Activated naive CD8-positive, alpha-beta T cell treated with anti-CD3 and anti-CD28 coated beads, Interleukin-2, amount 50 U/mL, for 24 hours (primary cell): ENCODE data around the gene SLC27A5.

Experiments used
- ATAC-seq: fragments of 150-1000 bp; cut with Tn5 transposase; one replicate; pipeline ENCODE4 v1.10.0; 2021
- DNase-seq: peaks from one replicate; pipeline ENCODE4 v3.0.0; 2021
- H3K27ac Mint-ChIP-seq: one replicate; pipeline ENCODE4 v1.8.0; 2021; ENCODE audit warnings: mild to moderate bottlenecking, mixed read lengths
- H3K27me3 Mint-ChIP-seq: one replicate; pipeline ENCODE4 v1.8.0; 2021; ENCODE audit warnings: mixed read lengths
- H3K36me3 Mint-ChIP-seq: one replicate; pipeline ENCODE4 v1.8.0; 2021; ENCODE audit warnings: low read depth, mixed read lengths
- H3K4me1 Mint-ChIP-seq: one replicate; pipeline ENCODE4 v1.8.0; 2021; ENCODE audit warnings: mixed read lengths
- H3K4me3 Mint-ChIP-seq: one replicate; pipeline ENCODE4 v1.8.0; 2021; ENCODE audit warnings: mild to moderate bottlenecking, moderate library complexity, mixed read lengths
- H3K9me3 Mint-ChIP-seq: one replicate; pipeline ENCODE4 v1.8.0; 2021; ENCODE audit warnings: mixed read lengths

The SLC27A5 gene

GRCh38 chr19:58553799-58554493, 42.2 kb upstream of the SLC27A5 start:
- ATAC-seq (no peak), DNase-seq (no peak)
- H3K9me3 Mint-ChIP-seq: no peaks in the 10 kb centered on the region
- peaks cover 71% of the 10 kb centered on the region for H3K36me3 Mint-ChIP-seq
- H3K27me3 Mint-ChIP-seq: peaks cover 2% of the 10 kb centered on the region
- peaks cover 58% of the 10 kb centered on the region for H3K4me1 Mint-ChIP-seq
- peak overlapping the region; percentile 98 for H3K27ac Mint-ChIP-seq
- peak overlapping the region; percentile 99 for H3K4me3 Mint-ChIP-seq

GRCh38 chr19:58552655-58553054, 40.9 kb upstream of the SLC27A5 start:
- Mint-ChIP-seq H3K9me3 (no peaks in the 10 kb centered on the region), H3K4me1 (peaks cover 58% of the 10 kb centered on the region), H3K4me3 (peak overlapping the region; percentile 99), H3K36me3 (peaks cover 73% of the 10 kb centered on the region), H3K27ac (peak overlapping the region; percentile 69), H3K27me3 (no peaks in the 10 kb centered on the region)
- no peak for ATAC-seq
- no peak for DNase-seq

- no peaks in the 10 kb centered on the region for H3K9me3 Mint-ChIP-seq
- ATAC-seq (no peak), DNase-seq (no peak)
- no peaks in the 10 kb centered on the region for H3K27me3 Mint-ChIP-seq
- H3K4me3 Mint-ChIP-seq: no peak overlapping the region
- no peak overlapping the region for H3K27ac Mint-ChIP-seq
- H3K36me3 Mint-ChIP-seq: peaks cover 74% of the 10 kb centered on the region
- H3K4me1 Mint-ChIP-seq: peaks cover 58% of the 10 kb centered on the region
These were observed 40.0 kb upstream of the SLC27A5 start for GRCh38 chr19:58551577-58552471.

GRCh38 chr19:58551123-58551497, 39.3 kb upstream of the SLC27A5 start:
- ATAC-seq: no peak
- Mint-ChIP-seq H3K27me3 (no peaks in the 10 kb centered on the region), H3K9me3 (no peaks in the 10 kb centered on the region), H3K4me1 (peaks cover 58% of the 10 kb centered on the region), H3K4me3 (no peak overlapping the region), H3K27ac (peak overlapping the region; percentile 62), H3K36me3 (peaks cover 74% of the 10 kb centered on the region)
- no peak for DNase-seq

- DNase-seq (no peak), ATAC-seq (no peak)
- Mint-ChIP-seq H3K36me3 (peaks cover 76% of the 10 kb centered on the region), H3K27me3 (no peaks in the 10 kb centered on the region), H3K27ac (peak overlapping the region; percentile 62), H3K4me1 (peaks cover 62% of the 10 kb centered on the region), H3K9me3 (no peaks in the 10 kb centered on the region), H3K4me3 (no peak overlapping the region)
These were observed 38.8 kb upstream of the SLC27A5 start for GRCh38 chr19:58550362-58551122.

- Mint-ChIP-seq H3K27me3 (no peaks in the 10 kb centered on the region), H3K27ac (peak overlapping the region; percentile 59), H3K4me1 (peaks cover 58% of the 10 kb centered on the region), H3K36me3 (peaks cover 75% of the 10 kb centered on the region), H3K9me3 (no peaks in the 10 kb centered on the region), H3K4me3 (no peak overlapping the region)
- ATAC-seq: no peak
- DNase-seq: no peak
These were observed 38.0 kb upstream of the SLC27A5 start for GRCh38 chr19:58549664-58550361.

- DNase-seq (no peak), ATAC-seq (no peak)
- Mint-ChIP-seq H3K4me3 (no peak overlapping the region), H3K27me3 (no peaks in the 10 kb centered on the region), H3K9me3 (no peaks in the 10 kb centered on the region), H3K27ac (no peak overlapping the region), H3K4me1 (peaks cover 51% of the 10 kb centered on the region), H3K36me3 (peaks cover 70% of the 10 kb centered on the region)
These were observed 37.3 kb upstream of the SLC27A5 start for GRCh38 chr19:58548859-58549663.

GRCh38 chr19:58547323-58548312, 35.8 kb upstream of the SLC27A5 start:
- DNase-seq (no peak), ATAC-seq (no peak)
- Mint-ChIP-seq H3K27ac (peak overlapping the region; percentile 75), H3K9me3 (no peaks in the 10 kb centered on the region), H3K4me1 (peaks cover 47% of the 10 kb centered on the region), H3K4me3 (peak overlapping the region; percentile 96), H3K36me3 (peaks cover 60% of the 10 kb centered on the region), H3K27me3 (peaks cover 7% of the 10 kb centered on the region)

- H3K27me3 Mint-ChIP-seq: peaks cover 8% of the 10 kb centered on the region
- H3K27ac Mint-ChIP-seq: peak overlapping the region; percentile 92
- H3K36me3 Mint-ChIP-seq: peaks cover 49% of the 10 kb centered on the region
- no peaks in the 10 kb centered on the region for H3K9me3 Mint-ChIP-seq
- H3K4me1 Mint-ChIP-seq: peaks cover 45% of the 10 kb centered on the region
- no peak for DNase-seq
- no peak for ATAC-seq
- H3K4me3 Mint-ChIP-seq: peak overlapping the region; percentile 96
These were observed 34.3 kb upstream of the SLC27A5 start for GRCh38 chr19:58546019-58546530.

- H3K4me1 Mint-ChIP-seq: peaks cover 44% of the 10 kb centered on the region
- peak overlapping the region; percentile 96 for H3K4me3 Mint-ChIP-seq
- DNase-seq (no peak), ATAC-seq (no peak)
- H3K9me3 Mint-ChIP-seq: no peaks in the 10 kb centered on the region
- peaks cover 47% of the 10 kb centered on the region for H3K36me3 Mint-ChIP-seq
- H3K27ac Mint-ChIP-seq: peak overlapping the region; percentile 92
- peaks cover 9% of the 10 kb centered on the region for H3K27me3 Mint-ChIP-seq
These were observed 33.7 kb upstream of the SLC27A5 start for GRCh38 chr19:58545286-58546018.

- Mint-ChIP-seq H3K27ac (peak overlapping the region; percentile 97), H3K27me3 (peaks cover 13% of the 10 kb centered on the region), H3K9me3 (no peaks in the 10 kb centered on the region), H3K4me3 (peak overlapping the region; percentile 96), H3K4me1 (peaks cover 41% of the 10 kb centered on the region), H3K36me3 (peaks cover 42% of the 10 kb centered on the region)
- DNase-seq: peak; percentile 81
- ATAC-seq: peak; percentile 34
These were observed 32.9 kb upstream of the SLC27A5 start for GRCh38 chr19:58544591-58545285.
